Mesenchymal stem cell (in vitro differentiated cells and primary cell): Measurements from ENCODE around the gene GFOD1.
A peak's percentile ranks its signal among the peaks of the same experiment; 100 is the strongest.

ENCODE experiments used
- DNase-seq: peaks from one replicate; pipeline ENCODE4 v3.0.0-alpha.2; 2013
- H2AFZ ChIP-seq: one replicate; pipeline ENCODE4 v1.6.1; 2013; ENCODE audit warnings: low read depth, mild to moderate bottlenecking, control low read depth, inconsistent platforms, low read length, moderate library complexity
- H2AK5ac ChIP-seq: 2 replicates; pipeline ENCODE4 v1.6.1; 2013; ENCODE audit warnings: low read length, moderate library complexity, mild to moderate bottlenecking, inconsistent platforms; ENCODE audit not compliant: severe bottlenecking
- H2BK120ac ChIP-seq: one replicate; pipeline ENCODE4 v1.6.1; 2013; ENCODE audit warnings: low read depth, mild to moderate bottlenecking, inconsistent platforms, low read length, moderate library complexity
- H2BK12ac ChIP-seq, 2 experiments: one replicate each; pipeline ENCODE4 v1.6.1; 2013; ENCODE audit warnings: inconsistent platforms in 2 of 2, low read length in 2 of 2, mild to moderate bottlenecking in 2 of 2, moderate library complexity in 2 of 2, control low read depth in 1 of 2
- H2BK15ac ChIP-seq: one replicate; pipeline ENCODE4 v1.6.1; 2013; ENCODE audit warnings: mild to moderate bottlenecking, low read depth, inconsistent platforms; ENCODE audit not compliant: poor library complexity, severe bottlenecking
- H2BK5ac ChIP-seq: 2 replicates; pipeline ENCODE4 v1.6.1; 2013; ENCODE audit warnings: low read depth, mild to moderate bottlenecking, low read length, control low read depth, inconsistent platforms; ENCODE audit not compliant: poor library complexity, severe bottlenecking
- H3K14ac ChIP-seq, 2 experiments: one replicate each; pipeline ENCODE4 v1.6.1; 2013; ENCODE audit warnings: inconsistent platforms in 2 of 2, low read length in 2 of 2, control low read depth in 1 of 2, mild to moderate bottlenecking in 1 of 2, moderate library complexity in 1 of 2
- H3K18ac ChIP-seq, 2 experiments: one replicate each; pipeline ENCODE4 v1.6.1; 2013; ENCODE audit warnings: inconsistent platforms in 2 of 2, low read length in 2 of 2, control low read depth in 1 of 2, low read depth in 1 of 2, mild to moderate bottlenecking in 1 of 2
- H3K23ac ChIP-seq, 2 experiments: one replicate each; pipeline ENCODE4 v1.6.1; 2013; ENCODE audit warnings: inconsistent platforms in 2 of 2, low read length in 2 of 2, mild to moderate bottlenecking in 2 of 2, moderate library complexity in 2 of 2, control low read depth in 1 of 2
- H3K27ac ChIP-seq: 2 replicates; pipeline ENCODE4 v1.5.1; 2013; ENCODE audit warnings: mild to moderate bottlenecking, moderate library complexity, low read length, control low read depth, inconsistent platforms; ENCODE audit not compliant: poor library complexity, severe bottlenecking
- H3K27me3 ChIP-seq, 2 experiments: 2 replicates each; pipeline versions ENCODE4 v1.6.1 to v1.7.0; 2013; ENCODE audit warnings: low read length in 2 of 2, mild to moderate bottlenecking in 2 of 2, moderate library complexity in 2 of 2, control low read depth in 1 of 2, inconsistent platforms in 1 of 2; ENCODE audit not compliant: control insufficient read depth in 1 of 2, insufficient read depth in 1 of 2
- H3K36me3 ChIP-seq, 2 experiments: 2 replicates each; pipeline versions ENCODE4 v1.6.1 to v1.7.0; 2013; ENCODE audit warnings: low read length in 2 of 2, control low read depth in 1 of 2, inconsistent platforms in 1 of 2, low read depth in 1 of 2, mild to moderate bottlenecking in 1 of 2; ENCODE audit not compliant: insufficient read depth in 2 of 2, control insufficient read depth in 1 of 2
- H3K4ac ChIP-seq, 2 experiments: one replicate each; pipeline ENCODE4 v1.6.1; 2013; ENCODE audit warnings: inconsistent platforms in 2 of 2, low read length in 2 of 2, mild to moderate bottlenecking in 2 of 2, moderate library complexity in 2 of 2, control low read depth in 1 of 2, low read depth in 1 of 2
- H3K4me1 ChIP-seq: 2 replicates; pipeline ENCODE4 v1.6.1; 2013; ENCODE audit warnings: low read depth, low read length, control low read depth; ENCODE audit not compliant: control insufficient read depth, insufficient read depth
- H3K4me2 ChIP-seq: 2 replicates; pipeline ENCODE4 v1.6.1; 2013; ENCODE audit warnings: low read length, mild to moderate bottlenecking, inconsistent platforms; ENCODE audit not compliant: poor library complexity, severe bottlenecking
- H3K4me3 ChIP-seq, 2 experiments: 2 replicates each; pipeline versions ENCODE4 v1.5.1 to v1.7.0; 2013; ENCODE audit warnings: low read length in 2 of 2, mild to moderate bottlenecking in 2 of 2, control low read depth in 1 of 2, low read depth in 1 of 2; ENCODE audit not compliant: insufficient read depth in 1 of 2
- H3K79me1 ChIP-seq: replicated peaks from 2 replicates; pipeline ENCODE4 v1.6.1; 2013; ENCODE audit warnings: mild to moderate bottlenecking, control low read depth, low read length, inconsistent platforms; ENCODE audit not compliant: poor library complexity, severe bottlenecking
- H3K9ac ChIP-seq: 2 replicates; pipeline ENCODE4 v1.7.0; 2013; ENCODE audit warnings: mild to moderate bottlenecking, low read length, moderate library complexity
- H3K9me3 ChIP-seq: 2 replicates; pipeline ENCODE4 v1.7.0; 2013; ENCODE audit warnings: mild to moderate bottlenecking, low read length; ENCODE audit not compliant: control insufficient read depth
- H4K8ac ChIP-seq: one replicate; pipeline ENCODE4 v1.6.1; 2013; ENCODE audit warnings: inconsistent platforms, mild to moderate bottlenecking, low read length, moderate library complexity
- H4K91ac ChIP-seq: one replicate; pipeline ENCODE4 v1.6.1; 2013; ENCODE audit warnings: mild to moderate bottlenecking, low read length, inconsistent platforms
- WGBS: methylation state at CpG from one replicate; pipeline ENCODE4 v1.1.7; 2013; ENCODE audit warnings: mixed read lengths; 5-methylcytosine and 5-hydroxymethylcytosine counted together

GFOD1 gene

GRCh38 chr6:13384506-13384905 is 102.9 kb downstream of the GFOD1 start:
- H3K27ac ChIP-seq = no peak overlapping the region
- H2AK5ac ChIP-seq = no peak overlapping the region
- no peak overlapping the region for H3K4ac ChIP-seq
- no peak overlapping the region for H4K91ac ChIP-seq
- no peaks in the 10 kb centered on the region for H3K9me3 ChIP-seq
- H2BK12ac ChIP-seq = no peak overlapping the region
- H2BK15ac ChIP-seq = no peak overlapping the region
- 85% methylated on average over 8 of the region's 9 CpGs for WGBS
- H3K27me3 ChIP-seq = no peaks in the 10 kb centered on the region
- no peaks in the 10 kb centered on the region for H3K4me1 ChIP-seq
- no peak overlapping the region for H3K4me3 ChIP-seq
- no peak overlapping the region for H3K14ac ChIP-seq
- H3K79me1 ChIP-seq = peaks cover 1% of the 10 kb centered on the region
- H2AFZ ChIP-seq = no peak overlapping the region
- DNase-seq = no peak
- H3K36me3 ChIP-seq = no peaks in the 10 kb centered on the region
- no peak overlapping the region for H3K18ac ChIP-seq
- H3K9ac ChIP-seq = no peak overlapping the region
- H4K8ac ChIP-seq = no peak overlapping the region
- no peak overlapping the region for H2BK120ac ChIP-seq
- H3K23ac ChIP-seq = no peak overlapping the region
- no peak overlapping the region for H3K4me2 ChIP-seq
- no peak overlapping the region for H2BK5ac ChIP-seq

- H3K27me3 ChIP-seq = no peaks in the 10 kb centered on the region
Measured at GRCh38 chr6:13383328-13384163, 103.9 kb downstream of the GFOD1 start.

GRCh38 chr6:13380761-13381160 is 106.6 kb downstream of the GFOD1 start:
- DNase-seq = no peak
- Histone ChIP-seq H3K23ac (no peak overlapping the region), H3K27ac (no peak overlapping the region), H2AFZ (no peak overlapping the region), H3K4me2 (no peak overlapping the region), H3K18ac (no peak overlapping the region), H3K36me3 (no peaks in the 10 kb centered on the region), H3K9ac (no peak overlapping the region), H4K91ac (no peak overlapping the region), H3K4me1 (no peaks in the 10 kb centered on the region), H2BK15ac (no peak overlapping the region), H3K14ac (no peak overlapping the region), H2BK5ac (no peak overlapping the region), H3K4me3 (no peak overlapping the region), H4K8ac (no peak overlapping the region), H3K9me3 (no peaks in the 10 kb centered on the region), H3K4ac (no peak overlapping the region), H3K79me1 (peaks cover 1% of the 10 kb centered on the region), H2AK5ac (no peak overlapping the region), H3K27me3 (no peaks in the 10 kb centered on the region), H2BK12ac (no peak overlapping the region), H2BK120ac (no peak overlapping the region)
- WGBS = 86% methylated on average over 2 of the region's 2 CpGs

More at GRCh38 chr6:13383328-13384163, 103.9 kb downstream of the GFOD1 start:
- no peak overlapping the region for H2AFZ ChIP-seq
- no peak overlapping the region for H4K8ac ChIP-seq
- H3K4me3 ChIP-seq = no peak overlapping the region
- no peak overlapping the region for H3K27ac ChIP-seq
- peak; percentile 50 for DNase-seq
- no peak overlapping the region for H3K18ac ChIP-seq
- H2BK12ac ChIP-seq = no peak overlapping the region
- 95% methylated on average over 9 of the region's 9 CpGs for WGBS
- H3K4ac ChIP-seq = no peak overlapping the region
- no peak overlapping the region for H3K14ac ChIP-seq
- H2BK15ac ChIP-seq = no peak overlapping the region
- no peaks in the 10 kb centered on the region for H3K4me1 ChIP-seq
- peak overlapping the region; percentile 19 for H3K9ac ChIP-seq
- H3K9me3 ChIP-seq = no peaks in the 10 kb centered on the region
- no peak overlapping the region for H3K4me2 ChIP-seq
- no peak overlapping the region for H2BK5ac ChIP-seq
- no peak overlapping the region for H4K91ac ChIP-seq
- no peak overlapping the region for H2AK5ac ChIP-seq
- peaks cover 1% of the 10 kb centered on the region for H3K79me1 ChIP-seq
- H2BK120ac ChIP-seq = no peak overlapping the region
- no peak overlapping the region for H3K23ac ChIP-seq
- H3K36me3 ChIP-seq = no peaks in the 10 kb centered on the region

GRCh38 chr6:13378669-13379590 is 108.5 kb downstream of the GFOD1 start:
- Histone ChIP-seq H2BK12ac (no peak overlapping the region), H3K23ac (no peak overlapping the region), H4K91ac (no peak overlapping the region), H3K14ac (no peak overlapping the region), H2BK15ac (no peak overlapping the region), H3K9me3 (no peaks in the 10 kb centered on the region), H3K18ac (no peak overlapping the region), H2BK120ac (no peak overlapping the region), H3K4ac (no peak overlapping the region), H4K8ac (no peak overlapping the region), H3K9ac (no peak overlapping the region), H3K4me3 (no peak overlapping the region), H3K27ac (no peak overlapping the region), H2AFZ (no peak overlapping the region), H3K4me2 (no peak overlapping the region), H2BK5ac (no peak overlapping the region), H3K36me3 (no peaks in the 10 kb centered on the region), H3K79me1 (no peaks in the 10 kb centered on the region), H2AK5ac (no peak overlapping the region), H3K27me3 (no peaks in the 10 kb centered on the region), H3K4me1 (no peaks in the 10 kb centered on the region)
- whole genome bisulfite sequencing = 91% methylated on average over 9 of the region's 9 CpGs
- DNase-seq = no peak
